NK-92 (cell line): ENCODE measurements around the gene TSKU.

Source experiments
- DNase-seq: peaks from one replicate; lab custom pipeline; 2025; ENCODE audit not compliant: unreplicated experiment; lab: John Stamatoyannopoulos, UW

The TSKU gene

GRCh38 chr11:76769645-76770586, 13.2 kb upstream of the TSKU start:
- DNase-seq: no peak

- no peak for DNase-seq
Measured at GRCh38 chr11:76770642-76771445, 12.3 kb upstream of the TSKU start.

- no peak for DNase-seq
Measured at GRCh38 chr11:76771446-76772099, 11.6 kb upstream of the TSKU start.

- no peak for DNase-seq
Measured at GRCh38 chr11:76772100-76772782, 10.9 kb upstream of the TSKU start.

- no peak for DNase-seq
Measured at GRCh38 chr11:76772783-76773106, 10.4 kb upstream of the TSKU start.

DNA sequence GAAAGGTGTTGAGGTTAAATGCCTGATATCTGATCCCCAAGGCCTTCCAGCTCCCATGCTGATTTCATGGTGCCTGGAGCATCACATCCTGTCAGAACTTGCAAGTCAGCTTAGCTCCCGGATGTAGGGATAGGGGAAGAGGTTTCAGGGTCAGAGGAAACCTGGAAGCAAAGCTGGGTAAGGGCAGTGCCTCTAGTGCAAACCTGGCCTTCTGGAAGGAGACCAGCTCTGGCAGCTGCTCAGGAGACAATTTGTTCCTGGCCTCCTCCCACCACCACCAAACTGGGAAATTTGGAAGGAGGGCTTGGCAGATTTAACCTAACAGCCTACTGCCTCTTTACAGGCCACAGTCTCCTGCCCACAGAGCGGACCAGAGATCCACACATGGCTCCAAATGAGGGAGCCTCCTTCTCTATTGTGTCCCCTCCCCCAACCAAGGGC, 9.2 kb upstream of the TSKU start:
- no peak for DNase-seq

DNA sequence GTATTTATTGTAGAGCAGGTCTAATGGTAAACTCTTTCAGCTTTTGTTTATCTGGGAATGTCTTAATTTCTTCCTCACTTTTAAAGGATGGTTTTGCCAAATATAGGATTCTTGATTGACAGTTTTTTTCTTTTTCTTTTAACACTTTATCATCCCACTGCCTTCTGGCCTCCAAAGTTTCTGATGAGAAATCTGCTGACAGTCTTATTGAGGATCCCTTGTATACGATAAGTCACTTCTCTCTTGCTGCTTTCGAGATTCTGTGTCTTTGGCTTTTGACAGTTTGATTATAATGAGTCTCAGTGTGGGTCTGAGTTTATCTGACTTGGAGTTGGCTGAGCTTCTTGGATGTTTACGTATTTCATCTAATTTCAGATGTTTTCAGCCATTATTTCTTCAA, 6.7 kb upstream of the TSKU start:
- no peak for DNase-seq

DNA sequence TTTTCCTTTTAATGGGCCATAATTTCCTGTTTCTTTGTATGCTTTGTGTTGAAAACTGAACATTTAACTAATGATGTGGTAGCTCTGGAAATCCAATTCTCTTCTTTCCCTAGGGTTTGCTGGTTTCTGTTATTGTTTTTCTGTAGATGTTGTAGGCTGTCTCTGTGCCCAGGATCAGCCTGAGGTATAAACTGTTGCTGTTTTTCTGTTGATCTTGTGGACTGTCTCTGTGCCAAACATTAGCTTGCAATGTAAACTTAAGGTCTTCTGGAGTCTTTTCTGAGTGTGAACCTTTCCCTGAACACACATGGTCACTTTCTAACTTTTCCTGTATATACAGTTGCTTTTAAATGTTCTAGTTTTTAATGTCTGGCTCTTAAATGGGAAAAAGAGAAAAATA, 5.9 kb upstream of the TSKU start:
- no peak for DNase-seq

DNA sequence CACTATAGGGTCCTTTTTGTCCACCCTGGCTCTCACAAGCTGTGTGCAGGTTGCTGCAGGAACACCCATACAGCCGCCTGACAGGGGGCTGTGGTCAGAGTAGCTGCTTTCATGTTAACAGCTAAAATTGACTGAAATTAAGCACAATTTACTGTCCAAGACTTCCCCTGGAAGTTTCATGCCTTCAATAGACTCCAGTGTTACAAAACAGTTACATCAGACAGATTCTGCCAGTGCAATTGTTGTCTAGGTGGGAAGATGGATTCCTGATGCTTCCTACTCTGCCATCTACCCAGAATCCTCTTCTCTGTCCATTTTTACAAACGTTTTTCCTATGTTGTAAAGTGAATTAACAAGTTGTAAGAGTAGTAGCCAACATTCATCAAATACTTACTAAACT, 5.3 kb upstream of the TSKU start:
- DNase-seq: no peak

GRCh38 chr11:76778874-76779273, 4.3 kb upstream of the TSKU start:
- DNase-seq: no peak

DNA sequence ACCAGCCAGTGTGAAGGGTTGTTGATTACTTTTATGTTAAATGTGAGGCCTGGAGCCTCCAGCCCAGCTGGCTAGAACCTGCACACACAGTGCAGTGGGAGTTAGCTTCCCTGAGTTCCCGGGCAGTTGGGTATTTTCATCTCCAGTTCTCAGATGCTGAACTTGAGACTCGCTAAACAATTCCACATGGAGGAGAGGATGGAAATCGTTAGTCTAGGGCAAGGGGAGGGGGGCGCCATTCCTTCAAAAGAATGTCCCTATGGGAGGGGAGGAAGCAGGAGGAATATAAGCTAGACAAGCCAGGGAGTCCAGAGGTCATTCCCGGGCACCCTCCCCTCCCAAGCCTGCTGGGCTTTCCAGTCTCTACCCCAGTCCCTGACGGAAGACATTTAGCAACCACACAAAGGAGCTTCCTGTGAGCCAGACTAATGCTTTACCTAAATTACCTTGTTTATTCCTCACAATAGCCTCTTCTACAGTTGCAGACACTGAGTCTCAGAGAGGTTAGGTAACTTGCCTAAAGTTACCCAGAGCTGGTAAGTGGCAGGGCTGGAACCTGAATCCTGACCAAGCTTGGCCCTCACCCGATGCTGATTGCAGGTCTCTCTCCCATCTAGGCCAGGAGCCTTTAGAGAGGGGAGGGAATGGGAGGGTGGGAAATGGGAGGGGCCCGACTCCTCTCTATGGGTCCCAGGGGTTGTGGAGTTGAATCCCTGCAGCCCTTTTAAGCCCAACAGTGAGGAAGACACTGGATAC, 1.9 kb upstream of the TSKU start:
- no peak for DNase-seq

DNA sequence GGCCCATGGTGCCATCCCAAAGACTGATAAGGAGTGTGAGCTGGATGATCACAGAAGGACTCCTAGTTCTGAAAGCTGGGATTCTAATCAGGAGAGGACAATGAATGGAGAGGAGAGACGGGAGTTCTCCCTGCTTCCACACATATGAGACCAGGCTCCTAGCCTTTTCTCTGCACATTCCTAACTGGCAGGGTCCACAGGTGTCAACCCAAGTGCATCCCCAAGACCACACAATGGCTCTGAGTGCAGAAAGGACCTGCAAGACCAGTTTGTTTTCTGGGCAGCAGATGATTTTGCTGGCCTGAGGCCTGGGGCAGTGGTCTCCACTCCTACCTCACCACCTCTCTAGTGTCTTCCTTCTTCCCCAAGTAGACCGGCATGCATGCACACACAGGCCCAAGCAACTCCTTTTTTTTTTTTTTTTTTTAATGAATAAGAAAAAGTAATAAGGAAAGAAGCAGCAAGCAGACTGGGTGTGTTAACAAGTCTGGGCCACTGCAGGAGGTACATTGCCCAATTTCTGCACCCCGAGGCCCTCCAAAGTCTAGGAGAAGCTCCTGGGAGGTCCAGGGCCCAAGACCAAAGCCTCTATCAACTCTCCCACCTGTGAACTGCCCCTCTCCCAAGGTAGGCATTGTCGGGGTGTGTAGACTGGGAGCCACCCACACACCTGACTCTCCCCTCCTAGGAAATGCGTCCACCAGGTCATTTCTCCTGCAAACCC, 1.2 kb upstream of the TSKU start:
- no peak for DNase-seq

- DNase-seq: no peak
Measured at GRCh38 chr11:76782531-76783293, 444 bp upstream of the TSKU start.

DNA sequence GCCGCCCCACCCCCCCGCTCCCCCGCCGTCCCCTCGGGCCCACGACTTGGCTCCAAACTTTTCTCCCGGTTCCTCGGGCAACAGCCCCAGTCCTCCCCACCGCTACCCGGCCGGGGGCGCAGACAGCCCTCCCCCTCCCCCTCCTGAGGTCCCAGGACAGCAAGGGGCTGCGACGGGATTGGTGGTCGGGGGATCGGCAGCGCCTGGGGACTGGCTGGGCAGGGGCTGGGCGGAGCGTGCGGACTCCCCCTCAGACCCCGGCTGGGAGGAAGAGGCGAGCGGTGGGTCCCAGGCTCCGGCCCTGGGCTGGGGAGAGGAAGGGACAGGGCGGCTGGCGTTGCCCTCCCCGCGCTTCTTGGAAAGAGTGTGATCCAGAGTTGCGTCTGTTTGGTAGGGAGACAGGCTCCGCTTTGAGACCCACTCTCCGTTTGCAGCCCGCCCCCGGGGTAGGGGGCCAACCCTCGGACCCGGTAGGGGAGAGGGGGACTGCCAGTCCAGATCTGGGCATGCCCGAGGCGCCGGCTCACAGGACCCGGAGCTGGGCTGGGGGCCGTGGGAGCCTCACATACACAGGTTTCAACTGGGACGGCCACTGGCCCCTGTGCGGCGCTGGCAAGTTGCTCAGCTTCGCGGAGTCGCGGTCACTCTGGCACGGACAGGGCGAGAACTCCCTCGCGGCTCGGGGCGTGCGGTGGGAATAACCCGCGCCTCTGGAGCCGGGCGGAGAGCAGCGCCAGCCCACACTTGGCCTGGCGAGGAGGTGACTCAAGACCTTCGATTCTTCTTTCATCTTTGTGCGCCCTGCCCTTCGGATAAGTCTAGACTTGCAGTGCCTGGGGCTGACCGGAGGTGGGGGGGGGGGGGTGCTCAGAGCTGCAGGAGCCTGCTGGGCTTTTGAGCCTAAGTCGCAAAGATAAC, 999 bp downstream of the TSKU start:
- DNase-seq: no peak

- no peak for DNase-seq
Measured at GRCh38 chr11:76785513-76785912, 2.4 kb downstream of the TSKU start.

- DNase-seq: no peak
Measured at GRCh38 chr11:76786016-76786415, 2.9 kb downstream of the TSKU start.

DNA sequence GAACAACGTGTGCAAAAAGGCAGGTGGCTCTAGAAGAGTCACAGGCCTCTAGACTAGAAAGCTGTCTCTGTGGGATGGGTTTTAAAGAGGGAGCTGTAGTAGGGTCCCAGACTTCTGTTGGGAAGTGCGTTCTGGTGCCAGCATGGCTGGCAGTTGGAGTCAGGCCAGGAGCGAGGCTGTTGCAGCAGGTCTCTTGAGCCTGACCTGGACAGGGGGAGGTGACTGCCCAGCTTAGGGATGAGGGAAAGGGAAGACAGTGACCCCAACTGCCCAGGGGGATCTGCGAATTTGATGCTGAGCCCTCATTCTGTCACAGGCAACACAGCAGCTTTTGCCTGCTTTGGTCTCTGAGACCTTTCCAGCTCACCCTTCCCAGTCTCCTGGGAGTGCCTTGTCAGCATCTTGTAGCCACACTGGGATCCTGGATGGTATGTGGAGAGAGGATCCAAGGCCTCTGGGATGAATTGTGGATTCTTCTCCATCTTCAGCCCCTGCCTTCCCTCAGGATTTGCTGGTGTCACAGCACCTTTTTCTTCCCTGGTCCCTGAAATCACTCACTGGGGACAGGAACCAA, 3.4 kb downstream of the TSKU start:
- DNase-seq: no peak

DNA sequence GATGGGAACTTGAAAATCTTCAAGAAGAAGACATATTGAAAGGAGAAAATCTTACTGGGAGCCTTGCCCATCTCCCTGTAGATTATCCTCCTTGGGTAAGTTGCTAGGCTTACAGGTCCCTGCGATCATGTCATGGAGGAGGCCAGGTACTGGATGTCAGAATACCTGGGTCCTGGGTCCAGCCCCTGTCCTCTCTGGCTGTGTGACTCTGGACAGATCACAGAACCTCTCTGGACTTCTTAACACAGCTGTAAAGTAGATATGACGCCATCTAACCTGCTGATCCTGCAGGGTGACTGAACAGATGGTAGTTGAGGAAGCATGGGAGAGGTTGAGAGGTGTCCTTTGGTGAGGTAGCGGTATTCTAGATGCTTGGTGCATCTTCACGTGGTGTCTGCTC, 4.1 kb downstream of the TSKU start:
- no peak for DNase-seq
